PC-9 (cell line): ENCODE results near the gene ITCH. TPM values are rescaled to one million over a fixed set of nuclear protein-coding genes. Genes with fewer than 3 reads are reported as not detected.

Source experiments
- BruUV-seq: library from RNA; stranded (reverse); fragments of 400-500 nt; replicated peaks from 2 replicates; lab custom pipeline; 2021; lab: Mats Ljungman, UMichigan
- CTCF ChIA-PET: fragments of 300-600 bp; sonication (Branson Sonifier 250); formaldehyde crosslinking; loops from one replicate; lab custom pipeline; 2022; ENCODE audit warnings: antibody characterized with exemption; lab: Charles Lee
- POLR2A ChIA-PET: fragments of 300-600 bp; sonication (Branson Sonifier 250); formaldehyde crosslinking; loops from one replicate; lab custom pipeline; 2022; ENCODE audit warnings: antibody characterized with exemption; ENCODE audit not compliant: unreplicated experiment; lab: Charles Lee
- DNase-seq, 2 experiments: peaks; one replicate each; pipeline versions ENCODE4 v3.0.0 to v3.0.0-alpha.2; 2015 to 2022; ENCODE audit warnings: mixed read lengths in 1 of 2
- H2AFZ ChIP-seq: fragments of 200-600 bp; sonication (generic); 2 replicates; pipeline ENCODE4 v1.8.1; 2017; ENCODE audit warnings: antibody characterized with exemption
- H3F3A ChIP-seq: fragments of 200-600 bp; sonication (generic); 2 replicates; pipeline ENCODE4 v1.8.1; 2017; ENCODE audit warnings: antibody characterized with exemption, mild to moderate bottlenecking, low read depth; ENCODE audit not compliant: insufficient read depth
- H3K27ac ChIP-seq: fragments of 200-600 bp; sonication (generic); 2 replicates; pipeline ENCODE4 v1.6.1; 2016; ENCODE audit warnings: mixed run types
- H3K27me3 ChIP-seq: fragments of 200-600 bp; sonication (generic); 2 replicates; pipeline ENCODE4 v1.6.1; 2016; ENCODE audit warnings: low read depth, mixed run types; ENCODE audit not compliant: insufficient read depth
- H3K36me3 ChIP-seq: fragments of 200-600 bp; sonication (generic); 2 replicates; pipeline ENCODE4 v1.6.1; 2016; ENCODE audit warnings: low read depth, mixed run types
- H3K4me1 ChIP-seq: fragments of 200-600 bp; sonication (generic); replicated peaks from 2 replicates; pipeline ENCODE4 v1.6.1; 2016; ENCODE audit warnings: mixed run types; ENCODE audit not compliant: insufficient read depth
- H3K4me2 ChIP-seq: fragments of 200-600 bp; sonication (generic); 2 replicates; pipeline ENCODE4 v1.6.1; 2017; ENCODE audit warnings: mixed run types
- H3K4me3 ChIP-seq: fragments of 200-600 bp; sonication (generic); 2 replicates; pipeline ENCODE4 v1.6.1; 2016; ENCODE audit warnings: mixed run types
- H3K79me2 ChIP-seq: fragments of 200-600 bp; sonication (generic); 2 replicates; pipeline ENCODE4 v1.6.1; 2017; ENCODE audit warnings: low read depth, mixed run types
- H3K9me2 ChIP-seq: fragments of 200-600 bp; sonication (generic); 2 replicates; pipeline ENCODE4 v1.8.1; 2017; ENCODE audit warnings: mild to moderate bottlenecking; ENCODE audit not compliant: insufficient read depth
- H3K9me3 ChIP-seq: fragments of 200-600 bp; sonication (generic); 2 replicates; pipeline ENCODE4 v1.8.1; 2016; ENCODE audit warnings: low read depth; ENCODE audit not compliant: insufficient read depth
- H4K20me1 ChIP-seq: fragments of 200-600 bp; sonication (generic); 2 replicates; pipeline ENCODE4 v1.8.1; 2017; ENCODE audit not compliant: insufficient read depth
- EZH2 ChIP-seq: fragments of 200-600 bp; sonication (generic); IDR thresholded peaks from 2 replicates; pipeline ENCODE4 v1.8.0; 2017; ENCODE audit warnings: antibody characterized with exemption, low read depth
- intact Hi-C: fragments of 100-400 bp; cut with micrococcal nuclease; formaldehyde crosslinking; loops from one replicate; pipeline ENCODE4 v1.10.0; 2022; ENCODE audit not compliant: unreplicated experiment
- total RNA-seq: library from RNA; stranded (reverse); gene quantifications from 2 replicates; pipeline ENCODE4 v1.2.3, GENCODE V29; 2021
- TF ChIP-seq, protein P1 (sequence below): fragments of 200-600 bp; sonication (generic); conservative IDR thresholded peaks from 2 replicates; pipeline ENCODE4 v1.6.1; 2017; ENCODE audit warnings: mixed run types, antibody characterized with exemption, mild to moderate bottlenecking, moderate library complexity

ITCH gene
- total RNA-seq, 1 experiment from 2014 or later, result 144 TPM

DNA sequence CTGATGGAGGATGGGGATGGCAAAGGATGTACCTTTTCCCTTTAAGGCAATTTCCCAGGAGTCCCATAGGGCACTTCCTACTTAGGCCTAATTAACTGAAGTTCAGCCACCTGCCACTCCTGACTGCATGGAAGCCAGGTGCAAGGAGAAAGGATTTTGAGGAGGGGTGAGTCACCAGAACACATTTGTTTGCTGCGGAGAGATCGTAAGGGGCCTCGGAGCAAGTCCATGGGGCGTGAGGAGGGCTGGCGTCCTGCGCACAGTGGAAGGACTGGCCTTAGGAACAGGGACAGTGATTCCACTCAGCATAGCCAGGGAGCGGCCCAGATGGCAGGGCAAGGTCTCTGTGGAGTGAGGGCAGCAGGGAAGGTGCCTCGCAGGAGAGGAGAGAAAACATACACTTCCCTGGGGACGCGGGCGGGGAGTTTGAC, 183.7 kb downstream of the ITCH start:
- CTCF ChIA-PET, result no interaction called here

DNA sequence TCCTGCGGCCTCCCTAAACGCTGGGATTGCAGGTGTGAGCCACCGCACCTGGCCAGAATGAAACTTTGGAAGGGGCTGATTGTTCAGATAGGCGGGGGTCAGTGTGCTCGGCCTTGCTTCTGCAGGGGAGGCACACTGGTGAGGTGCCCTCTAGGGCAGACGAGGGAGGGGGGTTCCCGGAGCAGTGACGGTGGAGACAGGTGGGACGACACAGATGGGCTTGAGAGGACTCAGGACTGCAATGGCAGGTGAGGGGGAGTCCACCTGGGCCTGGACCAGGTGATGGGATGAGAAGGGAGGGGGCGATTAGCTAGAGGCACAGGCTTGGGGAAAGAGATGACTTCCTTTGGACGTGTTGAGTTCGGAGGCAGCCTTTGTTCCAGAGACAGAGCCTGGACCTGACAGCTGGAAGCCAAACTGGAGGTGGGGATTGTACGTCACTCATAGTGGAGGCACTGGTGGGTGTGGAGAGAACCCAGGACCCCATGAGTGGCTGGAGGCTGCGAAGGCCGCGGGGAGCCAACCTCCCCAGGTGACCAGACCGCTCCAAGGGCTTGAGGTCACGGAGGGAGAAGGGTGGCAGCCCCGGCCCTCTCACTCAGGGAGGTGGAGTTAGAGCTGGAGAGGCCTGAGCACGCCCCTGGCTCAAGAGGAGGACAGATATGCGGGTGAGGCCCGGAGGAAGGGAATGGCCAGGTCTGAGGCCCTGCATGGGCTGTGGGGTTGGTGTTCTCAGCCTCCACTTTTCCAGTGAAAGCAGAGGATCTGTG, 185.0 kb downstream of the ITCH start:
- Histone ChIP-seq H4K20me1 (no peaks in the 10 kb centered on the region), H3F3A (no peaks in the 10 kb centered on the region; the same call in 1 of the 2 replicates), H3K27ac (no peak overlapping the region), H3K79me2 (no peaks in the 10 kb centered on the region), H2AFZ (no peak overlapping the region), H3K4me3 (no peak overlapping the region), H3K27me3 (no peaks in the 10 kb centered on the region), H3K4me1 (peaks cover 6% of the 10 kb centered on the region; the same call in 1 of the 2 replicates), H3K9me3 (no peaks in the 10 kb centered on the region), H3K36me3 (no peaks in the 10 kb centered on the region), H3K9me2 (no peaks in the 10 kb centered on the region), H3K4me2 (no peak overlapping the region)
- BruUV-seq, result no TSS peak
- intact Hi-C loops, result no loop called here
- TF ChIP-seq, protein P1, sequence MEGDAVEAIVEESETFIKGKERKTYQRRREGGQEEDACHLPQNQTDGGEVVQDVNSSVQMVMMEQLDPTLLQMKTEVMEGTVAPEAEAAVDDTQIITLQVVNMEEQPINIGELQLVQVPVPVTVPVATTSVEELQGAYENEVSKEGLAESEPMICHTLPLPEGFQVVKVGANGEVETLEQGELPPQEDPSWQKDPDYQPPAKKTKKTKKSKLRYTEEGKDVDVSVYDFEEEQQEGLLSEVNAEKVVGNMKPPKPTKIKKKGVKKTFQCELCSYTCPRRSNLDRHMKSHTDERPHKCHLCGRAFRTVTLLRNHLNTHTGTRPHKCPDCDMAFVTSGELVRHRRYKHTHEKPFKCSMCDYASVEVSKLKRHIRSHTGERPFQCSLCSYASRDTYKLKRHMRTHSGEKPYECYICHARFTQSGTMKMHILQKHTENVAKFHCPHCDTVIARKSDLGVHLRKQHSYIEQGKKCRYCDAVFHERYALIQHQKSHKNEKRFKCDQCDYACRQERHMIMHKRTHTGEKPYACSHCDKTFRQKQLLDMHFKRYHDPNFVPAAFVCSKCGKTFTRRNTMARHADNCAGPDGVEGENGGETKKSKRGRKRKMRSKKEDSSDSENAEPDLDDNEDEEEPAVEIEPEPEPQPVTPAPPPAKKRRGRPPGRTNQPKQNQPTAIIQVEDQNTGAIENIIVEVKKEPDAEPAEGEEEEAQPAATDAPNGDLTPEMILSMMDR, result no peak
- TF ChIP-seq EZH2, result no peak
- DNase-seq, result no peak
- CTCF ChIA-PET, result interaction anchor here (0.7 kb wide), 2 partner anchors 13 to 358 kb away, joined by 3 to 20 read pairs; no protein-coding TSS in a partner anchor
- POLR2A ChIA-PET, result interaction anchor here (0.6 kb wide), 2 partner anchors 479 to 497 kb away, joined by 5 to 6 read pairs; no protein-coding TSS in a partner anchor

More for the DNA sequence above, 183.7 kb downstream of the ITCH start:
- intact Hi-C loops, result no loop called here
- no TSS peak for BruUV-seq
- no peak for DNase-seq
- H3K9me3 ChIP-seq, result no peaks in the 10 kb centered on the region
- POLR2A ChIA-PET, result no interaction called here
- H3K27ac ChIP-seq, result no peak overlapping the region
- H3K4me2 ChIP-seq, result no peak overlapping the region
- no peaks in the 10 kb centered on the region; the same call in 1 of the 2 replicates for H3F3A ChIP-seq
- no peaks in the 10 kb centered on the region for H3K79me2 ChIP-seq
- H3K27me3 ChIP-seq, result no peaks in the 10 kb centered on the region
- peaks cover 6% of the 10 kb centered on the region; the same call in 1 of the 2 replicates for H3K4me1 ChIP-seq
- H3K9me2 ChIP-seq, result no peaks in the 10 kb centered on the region
- H3K36me3 ChIP-seq, result no peaks in the 10 kb centered on the region
- no peak overlapping the region for H2AFZ ChIP-seq
- no peak overlapping the region for H3K4me3 ChIP-seq
- H4K20me1 ChIP-seq, result no peaks in the 10 kb centered on the region
- TF ChIP-seq, protein P1, result no peak
- no peak for TF ChIP-seq EZH2

DNA sequence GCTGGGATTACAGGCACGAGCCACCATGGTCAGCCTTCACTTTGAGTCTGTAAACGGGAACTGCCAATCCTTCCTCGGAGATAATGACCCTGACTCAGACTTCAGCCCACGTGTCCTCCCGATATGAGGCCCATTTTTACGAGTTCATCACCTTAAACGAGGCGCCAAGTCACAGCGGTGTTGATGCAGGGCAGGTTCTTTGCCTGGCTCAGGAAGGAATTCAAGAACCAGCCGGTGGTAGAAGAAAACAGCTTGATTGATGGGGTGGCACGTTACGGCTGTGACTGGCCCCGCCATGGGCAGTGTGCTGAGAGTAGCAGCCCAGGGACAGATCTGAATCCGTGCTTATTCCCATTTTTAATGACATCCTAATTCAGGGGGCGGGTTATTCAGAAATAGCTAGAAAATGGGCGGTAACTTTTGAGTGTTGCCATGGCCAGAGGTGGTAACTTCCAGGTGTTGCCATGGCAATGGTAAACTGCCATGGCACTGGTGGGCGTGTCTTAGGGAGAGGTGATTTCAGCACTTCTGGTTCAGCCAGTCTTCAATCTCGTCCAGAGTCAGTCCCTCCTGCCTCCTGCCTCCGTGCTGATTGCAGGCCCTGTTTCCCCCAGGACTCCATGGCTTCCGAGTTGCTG, 186.3 kb downstream of the ITCH start:
- no TSS peak for BruUV-seq
- no peak for TF ChIP-seq EZH2
- TF ChIP-seq, protein P1, result no peak
- H3K79me2 ChIP-seq, result no peaks in the 10 kb centered on the region
- POLR2A ChIA-PET, result interaction anchor here (0.6 kb wide), 1 partner anchor 24 kb away, joined by 3 read pairs; no protein-coding TSS in a partner anchor
- H3K4me2 ChIP-seq, result no peak overlapping the region
- H4K20me1 ChIP-seq, result no peaks in the 10 kb centered on the region
- no peak overlapping the region for H2AFZ ChIP-seq
- H3K4me1 ChIP-seq, result peaks cover 6% of the 10 kb centered on the region; the same call in 1 of the 2 replicates
- DNase-seq, result peak; percentile 67 to 76
- H3K4me3 ChIP-seq, result no peak overlapping the region
- no peaks in the 10 kb centered on the region for H3K9me3 ChIP-seq
- H3F3A ChIP-seq, result no peaks in the 10 kb centered on the region
- H3K9me2 ChIP-seq, result no peaks in the 10 kb centered on the region
- CTCF ChIA-PET, result interaction anchor here (0.6 kb wide), 1 partner anchor 636 kb away, joined by 4 read pairs; no protein-coding TSS in a partner anchor
- intact Hi-C loops, result no loop called here
- H3K27ac ChIP-seq, result no peak overlapping the region
- H3K36me3 ChIP-seq, result no peaks in the 10 kb centered on the region
- no peaks in the 10 kb centered on the region for H3K27me3 ChIP-seq
